Measurements from ENCODE around the gene NKX2-1. TPM values are rescaled to one million over a fixed set of nuclear protein-coding genes. Genes with fewer than 3 reads are reported as not detected.

NKX2-1 gene
- total and polyA plus RNA-seq, 4 donors, result 53.4 to 236 (median 170) TPM

DNA sequence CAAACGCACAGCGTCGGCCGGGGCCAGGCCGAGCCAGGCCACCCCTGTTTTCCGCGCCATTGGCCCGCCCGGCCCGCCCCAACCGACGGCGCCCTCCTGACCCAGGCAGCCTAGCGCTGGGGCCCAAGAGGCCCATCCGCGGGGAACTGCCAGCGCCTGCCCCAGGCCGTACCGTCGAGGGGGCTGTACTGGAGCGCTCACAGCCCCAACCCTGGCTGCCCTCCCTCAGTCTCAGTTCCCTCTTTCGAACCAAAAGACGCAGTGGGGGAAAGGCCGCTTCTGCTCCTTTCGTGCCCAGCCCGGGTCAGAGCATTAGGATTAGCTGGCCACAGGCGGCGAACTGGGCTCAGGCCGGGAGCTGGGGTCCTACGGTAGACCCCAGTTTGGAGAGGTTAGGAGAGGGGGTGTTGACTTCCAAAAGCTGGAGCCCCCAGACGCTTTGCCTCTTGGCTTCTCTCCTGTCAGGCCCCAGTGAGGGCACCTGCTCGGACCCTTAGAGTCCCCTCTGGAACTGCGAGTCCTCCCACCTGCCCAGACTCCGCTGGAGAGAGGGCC, 1.9 kb downstream of the NKX2-1 start:
- Histone ChIP-seq H3K4me1 (ENCODE audit: control insufficient read depth in 5 of 5, insufficient read depth in 5 of 5, low read length in 5 of 5) (peaks cover 0 to 13% (median 0%) of the 10 kb centered on the region in 5 donors), H3K27me3 (ENCODE audit: control insufficient read depth in 3 of 3, insufficient read depth in 3 of 3, low read length in 2 of 3) (peaks cover 19 to 73% (median 66%) of the 10 kb centered on the region in 3 donors), H3K27ac (ENCODE audit: low read depth in 1 of 2, low read length in 1 of 2) (peak overlapping the region in 1 of 2 donors; percentile 96), H3K4me3 (peak overlapping the region; percentile 81), H3K9ac (ENCODE audit: insufficient read depth in 1 of 2, low read length in 2 of 2) (peak overlapping the region in 1 of 2 donors; percentile 73), H3K9me3 (ENCODE audit: control insufficient read depth in 4 of 4, insufficient read depth in 3 of 4, low read length in 3 of 4) (peaks cover 0 to 10% (median 0%) of the 10 kb centered on the region in 4 donors), H3K36me3 (ENCODE audit: control insufficient read depth in 4 of 4, insufficient read depth in 4 of 4, low read length in 4 of 4) (no peaks in the 10 kb centered on the region)
- WGBS, 2 donors, result 3 to 4% methylated on average over 31 to 34 of the region's 34 CpGs
- no peak for TF ChIP-seq CTCF (IDR thresholded peaks at IDR 0.05; ENCODE audit: control extremely low read depth, extremely low read depth)
- ATAC-seq (ENCODE audit: insufficient read depth, low FRiP score) (no peak), DNase-seq (no peak)

DNA sequence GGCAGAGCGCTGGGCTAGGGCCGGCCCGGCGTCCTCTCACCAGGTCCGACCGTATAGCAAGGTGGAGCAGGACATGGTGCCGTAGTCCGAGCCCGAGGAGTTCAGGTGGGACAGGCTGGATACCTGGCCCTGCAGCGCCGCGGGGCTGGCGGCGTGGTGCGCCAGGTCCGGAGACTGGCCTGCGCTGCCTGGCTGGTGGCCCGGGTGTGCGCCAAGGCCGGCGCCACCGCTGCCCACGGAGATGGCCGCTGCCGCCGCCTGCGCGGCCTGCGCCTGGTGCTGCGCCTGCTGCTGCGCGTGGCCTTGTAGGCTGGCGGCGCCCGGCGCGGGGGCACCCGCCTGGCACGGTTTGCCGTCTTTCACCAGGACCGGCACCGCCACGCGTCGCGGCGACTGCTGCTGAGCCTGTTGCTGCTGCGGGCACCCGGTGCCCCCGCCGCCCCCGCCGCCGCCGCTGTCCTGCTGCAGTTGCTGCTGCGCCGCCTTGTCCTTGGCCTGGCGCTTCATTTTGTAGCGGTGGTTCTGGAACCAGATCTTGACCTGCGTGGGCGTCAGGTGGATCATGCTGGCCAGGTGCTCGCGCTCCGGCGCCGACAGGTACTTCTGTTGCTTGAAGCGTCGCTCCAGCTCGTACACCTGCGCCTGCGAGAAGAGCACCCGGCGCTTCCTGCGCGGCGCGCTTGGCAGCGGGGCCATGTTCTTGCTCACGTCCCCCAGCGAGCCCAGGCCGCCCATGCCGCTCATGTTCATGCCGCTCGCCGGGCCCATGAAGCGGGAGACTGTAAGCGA, 2.6 kb downstream of the NKX2-1 start:
- H3K4me1 ChIP-seq (ENCODE audit: control insufficient read depth in 5 of 5, insufficient read depth in 5 of 5, low read length in 5 of 5), result peaks cover 0 to 6% (median 0%) of the 10 kb centered on the region in 5 donors
- peak in 1 of 3 donors; percentile 7 for DNase-seq
- H3K27ac ChIP-seq (ENCODE audit: low read depth in 1 of 2, low read length in 1 of 2), result peak overlapping the region in 1 of 2 donors; percentile 96

GRCh38 chr14:36516719-36517241, 3.3 kb downstream of the NKX2-1 start:
- Histone ChIP-seq H3K36me3 (ENCODE audit: control insufficient read depth in 4 of 4, insufficient read depth in 4 of 4, low read length in 4 of 4) (no peaks in the 10 kb centered on the region), H3K9me3 (ENCODE audit: control insufficient read depth in 4 of 4, insufficient read depth in 3 of 4, low read length in 3 of 4) (peaks cover 0 to 12% (median 0%) of the 10 kb centered on the region in 4 donors), H3K9ac (ENCODE audit: insufficient read depth in 1 of 2, low read length in 2 of 2) (peak overlapping the region; percentile 79 to 95), H3K27me3 (ENCODE audit: control insufficient read depth in 3 of 3, insufficient read depth in 3 of 3, low read length in 2 of 3) (peaks cover 16 to 72% (median 68%) of the 10 kb centered on the region in 3 donors), H3K4me3 (peak overlapping the region; percentile 81), H3K4me1 (ENCODE audit: control insufficient read depth in 5 of 5, insufficient read depth in 5 of 5, low read length in 5 of 5) (peaks cover 0 to 6% (median 0%) of the 10 kb centered on the region in 5 donors), H3K27ac (ENCODE audit: low read depth in 1 of 2, low read length in 1 of 2) (peak overlapping the region in 1 of 2 donors; percentile 96)
- 5 to 8% methylated on average over 16 of the region's 16 CpGs for WGBS, 2 donors
- no peak for TF ChIP-seq CTCF (IDR thresholded peaks at IDR 0.05; ENCODE audit: control extremely low read depth, extremely low read depth)
- ATAC-seq (ENCODE audit: insufficient read depth, low FRiP score), result no peak
- DNase-seq, result peak in 1 of 3 donors; percentile 20

More for the DNA sequence above, 2.6 kb downstream of the NKX2-1 start:
- Histone ChIP-seq H3K9me3 (ENCODE audit: control insufficient read depth in 4 of 4, insufficient read depth in 3 of 4, low read length in 3 of 4) (peaks cover 0 to 12% (median 0%) of the 10 kb centered on the region in 4 donors), H3K36me3 (ENCODE audit: control insufficient read depth in 4 of 4, insufficient read depth in 4 of 4, low read length in 4 of 4) (no peaks in the 10 kb centered on the region), H3K4me3 (peak overlapping the region; percentile 81), H3K9ac (ENCODE audit: insufficient read depth in 1 of 2, low read length in 2 of 2) (peak overlapping the region; percentile 79 to 95), H3K27me3 (ENCODE audit: control insufficient read depth in 3 of 3, insufficient read depth in 3 of 3, low read length in 2 of 3) (peaks cover 16 to 72% (median 66%) of the 10 kb centered on the region in 3 donors)
- TF ChIP-seq CTCF (IDR thresholded peaks at IDR 0.05; ENCODE audit: control extremely low read depth, extremely low read depth), result no peak
- ATAC-seq (ENCODE audit: insufficient read depth, low FRiP score), result peak; percentile 21
- WGBS, 2 donors, result 3% methylated on average over 85 to 87 of the region's 87 CpGs

Measured in lung (tissue), 12 donors.